Activated naive CD8-positive, alpha-beta T cell treated with anti-CD3 and anti-CD28 coated beads, Interleukin-2, amount 10 ng/mL, durations not matched to agents 7 days and 5 days (primary cell): ENCODE results near the gene RFC5. TPM values are rescaled to one million over a fixed set of nuclear protein-coding genes. Genes with fewer than 3 reads are reported as not detected.
"Not testable (repeated sequence)": the region's sequence is repeated elsewhere in the genome, so short reads cannot be mapped to it uniquely, and the experiment has no call there.

ENCODE experiments used
- ATAC-seq: fragments of 150-1000 bp; cut with Tn5 transposase; one replicate; pipeline ENCODE4 v1.10.0; 2021; ENCODE audit warnings: low read depth, moderate library complexity
- POLR2A ChIA-PET: fragments of 350-600 bp; sonication (Branson Sonifier 250); formaldehyde crosslinking; loops from one replicate; lab custom pipeline; 2021; ENCODE audit warnings: antibody characterized with exemption; lab: Charles Lee
- DNase-seq: peaks from one replicate; pipeline ENCODE4 v3.0.0; 2021
- H3K27ac Mint-ChIP-seq: one replicate; pipeline ENCODE4 v1.8.0; 2022; ENCODE audit warnings: mild to moderate bottlenecking, mixed read lengths
- H3K27me3 Mint-ChIP-seq: one replicate; pipeline ENCODE4 v1.8.0; 2022; ENCODE audit warnings: mild to moderate bottlenecking, moderate library complexity, mixed read lengths
- H3K36me3 Mint-ChIP-seq: one replicate; pipeline ENCODE4 v1.8.0; 2021; ENCODE audit warnings: mild to moderate bottlenecking, mixed read lengths
- H3K4me1 Mint-ChIP-seq: one replicate; pipeline ENCODE4 v1.8.0; 2021; ENCODE audit warnings: mixed read lengths
- H3K4me3 Mint-ChIP-seq: one replicate; pipeline ENCODE4 v1.8.0; 2022; ENCODE audit warnings: mild to moderate bottlenecking, moderate library complexity, mixed read lengths
- H3K9me3 Mint-ChIP-seq: one replicate; pipeline ENCODE4 v1.8.0; 2021; ENCODE audit warnings: mixed read lengths
- total RNA-seq, 2 experiments: library from RNA; stranded (reverse); gene quantifications; one replicate each; pipeline ENCODE4 v1.2.3, GENCODE V29; 2021

Gene RFC5
- total RNA-seq, 2 experiments from 2014 or later, result 42.7 to 44.9 TPM

GRCh38 chr12:118061011-118061872, 44.7 kb downstream of the RFC5 start, which contains the start of gene WSB2:
WSB2 (minus strand) TSS chr12:118061179; CDS start chr12:118061048, 131 bp downstream.
- DNase-seq, result peak; percentile 73
- peak within 1 kb of the TSS; percentile 97 for H3K4me3 Mint-ChIP-seq
- peak; percentile 23 for ATAC-seq
- H3K27ac Mint-ChIP-seq, result peak within 1 kb of the TSS; percentile 95
- H3K9me3 Mint-ChIP-seq, result no peaks in the 10 kb centered on the region
- H3K36me3 Mint-ChIP-seq, result peaks cover 7% of the 10 kb centered on the region
- POLR2A ChIA-PET, result interaction anchor here (1.2 to 2.7 kb wide), 5 partner anchors 44 to 315 kb away, joined by 4 to 14 read pairs (median 9); partner anchors contain the start of genes PEBP1, RFC5, SUDS3 and TAOK3
- H3K27me3 Mint-ChIP-seq, result no peaks in the 10 kb centered on the region
- peaks cover 46% of the 10 kb centered on the region for H3K4me1 Mint-ChIP-seq

GRCh38 chr12:118061873-118062843, 45.7 kb downstream of the RFC5 start:
- Mint-ChIP-seq H3K9me3 (no peaks in the 10 kb centered on the region), H3K36me3 (peaks cover 12% of the 10 kb centered on the region), H3K27ac (peak overlapping the region; percentile 95), H3K27me3 (no peaks in the 10 kb centered on the region), H3K4me3 (peak overlapping the region; percentile 97), H3K4me1 (peaks cover 52% of the 10 kb centered on the region)
- peak; percentile 46 for DNase-seq
- POLR2A ChIA-PET, result interaction anchor here (1.3 to 2.7 kb wide), 5 partner anchors 45 to 314 kb away, joined by 6 to 14 read pairs (median 9); partner anchors contain the start of genes PEBP1, RFC5, SUDS3 and TAOK3
- peak; percentile 3 for ATAC-seq

- Mint-ChIP-seq H3K36me3 (peaks cover 12% of the 10 kb centered on the region), H3K4me3 (peak overlapping the region; percentile 97), H3K9me3 (no peaks in the 10 kb centered on the region), H3K27ac (peak overlapping the region; percentile 95), H3K27me3 (no peaks in the 10 kb centered on the region), H3K4me1 (peaks cover 60% of the 10 kb centered on the region)
- POLR2A ChIA-PET, result interaction anchor here (0.6 to 1.9 kb wide), 6 partner anchors 13 to 312 kb away, joined by 3 to 12 read pairs (median 6); partner anchors contain the start of genes PEBP1 and SUDS3
- no peak for DNase-seq
- ATAC-seq, result no peak
These were observed 47.3 kb downstream of the RFC5 start for GRCh38 chr12:118063576-118064391.

- H3K27ac Mint-ChIP-seq, result peak overlapping the region; percentile 95
- H3K4me1 Mint-ChIP-seq, result peaks cover 52% of the 10 kb centered on the region
- ATAC-seq (peak; percentile 48), DNase-seq (peak; percentile 37)
- H3K36me3 Mint-ChIP-seq, result peaks cover 10% of the 10 kb centered on the region
- H3K9me3 Mint-ChIP-seq, result no peaks in the 10 kb centered on the region
- H3K27me3 Mint-ChIP-seq, result no peaks in the 10 kb centered on the region
- H3K4me3 Mint-ChIP-seq, result peak overlapping the region; percentile 97
- POLR2A ChIA-PET, result interaction anchor here (0.6 to 1.9 kb wide), 5 partner anchors 14 to 312 kb away, joined by 3 to 12 read pairs (median 9); partner anchors contain the start of genes PEBP1 and SUDS3
These were observed 48.1 kb downstream of the RFC5 start for GRCh38 chr12:118064608-118065007.

GRCh38 chr12:118065380-118065779, 48.9 kb downstream of the RFC5 start:
- no peak for DNase-seq
- ATAC-seq, result peak; percentile 34
- Mint-ChIP-seq H3K4me1 (peaks cover 44% of the 10 kb centered on the region), H3K36me3 (peaks cover 10% of the 10 kb centered on the region), H3K9me3 (no peaks in the 10 kb centered on the region), H3K27ac (peak overlapping the region; percentile 95), H3K27me3 (no peaks in the 10 kb centered on the region), H3K4me3 (peak overlapping the region; percentile 97)
- POLR2A ChIA-PET, result interaction anchor here (0.7 to 1.9 kb wide), 4 partner anchors 13 to 311 kb away, joined by 3 to 10 read pairs (median 7); partner anchors contain the start of gene SUDS3

- Mint-ChIP-seq H3K27me3 (no peaks in the 10 kb centered on the region), H3K4me3 (no peak overlapping the region), H3K36me3 (peaks cover 13% of the 10 kb centered on the region), H3K27ac (no peak overlapping the region), H3K4me1 (peaks cover 40% of the 10 kb centered on the region), H3K9me3 (no peaks in the 10 kb centered on the region)
- POLR2A ChIA-PET, result interaction anchor here (0.6 to 1.1 kb wide), 2 partner anchors 17 to 68 kb away, joined by 3 to 5 read pairs; partner anchors contain the start of gene PEBP1
- no peak for DNase-seq
- no peak for ATAC-seq
These were observed 51.9 kb downstream of the RFC5 start for GRCh38 chr12:118068445-118068844.

- Mint-ChIP-seq H3K27me3 (no peaks in the 10 kb centered on the region), H3K4me3 (no peak overlapping the region), H3K36me3 (peaks cover 11% of the 10 kb centered on the region), H3K27ac (no peak overlapping the region), H3K9me3 (no peaks in the 10 kb centered on the region), H3K4me1 (peaks cover 20% of the 10 kb centered on the region)
- DNase-seq (no peak), ATAC-seq (no peak)
- POLR2A ChIA-PET, result no interaction called here
These were observed 54.1 kb downstream of the RFC5 start for GRCh38 chr12:118070650-118071049.

GRCh38 chr12:118073768-118074167, 57.3 kb downstream of the RFC5 start:
- DNase-seq (no peak), ATAC-seq (no peak)
- POLR2A ChIA-PET, result no interaction called here
- H3K4me3 Mint-ChIP-seq, result no peak overlapping the region
- no peak overlapping the region for H3K27ac Mint-ChIP-seq
- no peaks in the 10 kb centered on the region for H3K9me3 Mint-ChIP-seq
- H3K36me3 Mint-ChIP-seq, result peaks cover 11% of the 10 kb centered on the region
- no peaks in the 10 kb centered on the region for H3K27me3 Mint-ChIP-seq
- H3K4me1 Mint-ChIP-seq, result no peaks in the 10 kb centered on the region

- H3K9me3 Mint-ChIP-seq, POLR2A ChIA-PET, DNase-seq, H3K4me1 Mint-ChIP-seq, H3K4me3 Mint-ChIP-seq, H3K27me3 Mint-ChIP-seq, H3K27ac Mint-ChIP-seq, ATAC-seq: not testable (repeated sequence)
- H3K36me3 Mint-ChIP-seq, result peaks cover 10% of the 10 kb centered on the region
These were observed 65.0 kb downstream of the RFC5 start for GRCh38 chr12:118081521-118081920.
